CD4-positive, alpha-beta T cell treated with Interleukin-12 subunit alpha and Interleukin-12 subunit beta, for 1 hour (primary cell): ENCODE measurements around the gene AICDA.
"Not testable (repeated sequence)": the region's sequence is repeated elsewhere in the genome, so short reads cannot be mapped to it uniquely, and the experiment has no call there.

Experiments
- DNase-seq: peaks from one replicate; pipeline ENCODE4 v3.0.0-alpha.2; 2020

AICDA gene

GRCh38 chr12:8606890-8607289, 5.8 kb downstream of the AICDA start:
- no peak for DNase-seq

- DNase-seq = no peak
Measured at GRCh38 chr12:8605057-8605456, 7.6 kb downstream of the AICDA start.

GRCh38 chr12:8603856-8604255, 8.8 kb downstream of the AICDA start:
- no peak for DNase-seq

- DNase-seq = no peak
Measured at GRCh38 chr12:8603286-8603685, 9.4 kb downstream of the AICDA start.

GRCh38 chr12:8596561-8596960, 16.1 kb downstream of the AICDA start:
- no peak for DNase-seq

- no peak for DNase-seq
Measured at GRCh38 chr12:8594072-8594471, 18.6 kb downstream of the AICDA start.

GRCh38 chr12:8593246-8593645, 19.4 kb downstream of the AICDA start:
- DNase-seq = no peak

GRCh38 chr12:8590842-8591545, 21.7 kb downstream of the AICDA start:
- peak; percentile 10 for DNase-seq

GRCh38 chr12:8589679-8590078, 23.0 kb downstream of the AICDA start:
- no peak for DNase-seq

- not testable (repeated sequence) for DNase-seq
Measured at GRCh38 chr12:8584478-8584877, 28.2 kb downstream of the AICDA start.

- DNase-seq = no peak
Measured at GRCh38 chr12:8584004-8584403, 28.7 kb downstream of the AICDA start.

- DNase-seq = no peak
Measured at GRCh38 chr12:8581098-8581784, 31.4 kb downstream of the AICDA start.

- DNase-seq = no peak
Measured at GRCh38 chr12:8577879-8578278, 34.8 kb downstream of the AICDA start.

- DNase-seq = peak; percentile 30
Measured at GRCh38 chr12:8572507-8572906, 40.2 kb downstream of the AICDA start.

- DNase-seq = no peak
Measured at GRCh38 chr12:8566525-8566924, 46.1 kb downstream of the AICDA start.

GRCh38 chr12:8566052-8566451, 46.6 kb downstream of the AICDA start:
- not testable (repeated sequence) for DNase-seq

- DNase-seq = no peak
Measured at GRCh38 chr12:8564656-8565055, 48.0 kb downstream of the AICDA start.

GRCh38 chr12:8563356-8563755, 49.3 kb downstream of the AICDA start:
- no peak for DNase-seq

GRCh38 chr12:8562310-8562709, 50.3 kb downstream of the AICDA start:
- DNase-seq = no peak

- DNase-seq = no peak
Measured at GRCh38 chr12:8561011-8561410, 51.6 kb downstream of the AICDA start.

GRCh38 chr12:8559676-8560075, 53.0 kb downstream of the AICDA start:
- DNase-seq = no peak

GRCh38 chr12:8556531-8557097, 56.0 kb downstream of the AICDA start:
- DNase-seq = no peak

GRCh38 chr12:8554451-8555195, 58.0 kb downstream of the AICDA start:
- DNase-seq = no peak
